ENCODE measurements around the gene SYNPO2.

DNA sequence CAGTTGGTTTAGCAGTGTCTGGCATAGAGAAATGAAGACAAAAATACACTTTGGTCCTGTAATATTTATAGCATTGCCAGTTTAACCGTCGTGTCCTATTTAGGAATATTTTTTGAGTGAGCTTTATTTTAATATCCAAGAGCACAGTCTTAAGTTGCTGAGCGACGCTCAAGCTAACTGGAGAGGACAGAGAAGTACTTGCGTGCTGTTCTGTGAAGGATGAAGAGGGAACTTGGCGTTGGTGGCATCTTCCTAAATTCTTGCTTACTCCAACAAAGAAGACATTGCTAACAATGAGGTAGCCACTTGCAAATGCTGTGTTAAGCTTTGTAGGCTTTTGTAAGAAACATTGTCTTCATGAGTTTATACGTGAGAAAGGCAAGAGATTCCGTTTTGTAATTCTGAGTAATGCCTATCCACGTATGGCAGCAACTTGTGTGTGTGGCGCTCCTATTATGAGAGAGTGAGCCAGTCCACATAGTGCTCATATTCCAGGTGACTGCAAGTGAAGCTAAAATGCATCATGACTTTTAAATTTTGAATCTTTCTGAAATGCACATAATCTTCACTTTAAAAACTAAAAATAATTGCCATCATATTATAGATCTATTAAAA, 50.6 kb downstream of the SYNPO2 start:
- TF ChIP-seq GATA3 (IDR thresholded peaks at IDR 0.05; ENCODE audit: low read depth, low read length): no peak
- TF ChIP-seq GATA2 (IDR thresholded peaks at IDR 0.05; ENCODE audit: low read depth, low read length): no peak

All from SH-SY5Y (cell line).